NCI-H2196 (cell line): ENCODE measurements around the gene DOK7.

Experiments
- DNase-seq: peaks from one replicate; lab custom pipeline; 2025; ENCODE audit not compliant: unreplicated experiment; lab: John Stamatoyannopoulos, UW

The DOK7 gene

GRCh38 chr4:3462790-3463415 is at the start of gene DOK7:
Gene DOK7, plus strand, starts transcription at chr4:3463306. Its CDS starts 70 bp downstream, at chr4:3463376.
- no peak for DNase-seq

GRCh38 chr4:3413675-3414420 is 49.3 kb upstream of the DOK7 start:
- no peak for DNase-seq

- DNase-seq = no peak
These were observed 48.5 kb upstream of the DOK7 start for GRCh38 chr4:3414421-3415279.

GRCh38 chr4:3415471-3416141 is 47.5 kb upstream of the DOK7 start:
- no peak for DNase-seq

- DNase-seq = no peak
These were observed 46.8 kb upstream of the DOK7 start for GRCh38 chr4:3416270-3416669.

- DNase-seq = no peak
These were observed 46.3 kb upstream of the DOK7 start for GRCh38 chr4:3416821-3417221.

GRCh38 chr4:3417448-3417847 is 45.7 kb upstream of the DOK7 start:
- DNase-seq = no peak

GRCh38 chr4:3418029-3418762 is 44.9 kb upstream of the DOK7 start:
- no peak for DNase-seq

- no peak for DNase-seq
These were observed 43.1 kb upstream of the DOK7 start for GRCh38 chr4:3419836-3420605.

- no peak for DNase-seq
These were observed 42.5 kb upstream of the DOK7 start for GRCh38 chr4:3420606-3420955.

GRCh38 chr4:3420956-3421355 is 42.1 kb upstream of the DOK7 start:
- DNase-seq = no peak

- no peak for DNase-seq
These were observed 41.6 kb upstream of the DOK7 start for GRCh38 chr4:3421470-3421869.

- DNase-seq = no peak
These were observed 40.8 kb upstream of the DOK7 start for GRCh38 chr4:3422241-3422801.

- no peak for DNase-seq
These were observed 40.3 kb upstream of the DOK7 start for GRCh38 chr4:3422808-3423297.

GRCh38 chr4:3423406-3423805 is 39.7 kb upstream of the DOK7 start:
- DNase-seq = no peak

GRCh38 chr4:3423952-3424351 is 39.2 kb upstream of the DOK7 start:
- peak; percentile 18 for DNase-seq

GRCh38 chr4:3424522-3425095 is 38.5 kb upstream of the DOK7 start:
- no peak for DNase-seq

- no peak for DNase-seq
These were observed 36.5 kb upstream of the DOK7 start for GRCh38 chr4:3426465-3427133.

- no peak for DNase-seq
These were observed 36.0 kb upstream of the DOK7 start for GRCh38 chr4:3427134-3427476.
